ENCODE measurements around the gene CIPC.

The CIPC gene

GRCh38 chr14:77058117-77058516 is 39.9 kb upstream of the CIPC start:
- H3K4me3 ChIP-seq (ENCODE audit: low read length, poor library complexity, severe bottlenecking) = no peak overlapping the region
- no peaks in the 10 kb centered on the region for H3K79me2 ChIP-seq (ENCODE audit: insufficient read depth, low read length)
- no peaks in the 10 kb centered on the region for H3K9me2 ChIP-seq (replicated peaks; ENCODE audit: low read depth, low read length)
- H3K9ac ChIP-seq (ENCODE audit: low read depth, low read length, poor library complexity, severe bottlenecking) = no peak overlapping the region
- H2AFZ ChIP-seq (ENCODE audit: low read length) = no peak overlapping the region
- no peaks in the 10 kb centered on the region for H3F3A ChIP-seq (ENCODE audit: low read depth)
- no peaks in the 10 kb centered on the region for H3K36me3 ChIP-seq (ENCODE audit: insufficient read depth, low read length)
- no peak overlapping the region for H3K4me2 ChIP-seq (ENCODE audit: low read depth, low read length, poor library complexity, severe bottlenecking)
- H3K4me1 ChIP-seq (ENCODE audit: insufficient read depth, low read length, poor library complexity, severe bottlenecking) = no peaks in the 10 kb centered on the region
- H4K20me1 ChIP-seq (ENCODE audit: insufficient read depth, low read length, poor library complexity, severe bottlenecking) = no peaks in the 10 kb centered on the region
- TF ChIP-seq CTCF (conservative IDR thresholded peaks at IDR 0.05; ENCODE audit: low read length) (no peak), EZH2phosphoT487 (IDR thresholded peaks at IDR 0.05; ENCODE audit: borderline replicate concordance) (no peak)
- H3K27me3 ChIP-seq (ENCODE audit: insufficient read depth, low read length, poor library complexity, severe bottlenecking) = no peaks in the 10 kb centered on the region
- no peaks in the 10 kb centered on the region for H3K9me3 ChIP-seq (ENCODE audit: insufficient read depth, low read depth, low read length)

- H4K20me1 ChIP-seq (ENCODE audit: insufficient read depth, low read length, poor library complexity, severe bottlenecking) = no peaks in the 10 kb centered on the region
- H3K36me3 ChIP-seq (ENCODE audit: insufficient read depth, low read length) = no peaks in the 10 kb centered on the region
- TF ChIP-seq EZH2phosphoT487 (IDR thresholded peaks at IDR 0.05; ENCODE audit: borderline replicate concordance) (no peak), CTCF (conservative IDR thresholded peaks at IDR 0.05; ENCODE audit: low read length) (no peak)
- no peaks in the 10 kb centered on the region for H3F3A ChIP-seq (ENCODE audit: low read depth)
- H3K4me2 ChIP-seq (ENCODE audit: low read depth, low read length, poor library complexity, severe bottlenecking) = no peak overlapping the region
- H3K27me3 ChIP-seq (ENCODE audit: insufficient read depth, low read length, poor library complexity, severe bottlenecking) = no peaks in the 10 kb centered on the region
- no peak overlapping the region for H2AFZ ChIP-seq (ENCODE audit: low read length)
- H3K9me2 ChIP-seq (replicated peaks; ENCODE audit: low read depth, low read length) = no peaks in the 10 kb centered on the region
- no peaks in the 10 kb centered on the region for H3K9me3 ChIP-seq (ENCODE audit: insufficient read depth, low read depth, low read length)
- H3K4me1 ChIP-seq (ENCODE audit: insufficient read depth, low read length, poor library complexity, severe bottlenecking) = no peaks in the 10 kb centered on the region
- H3K4me3 ChIP-seq (ENCODE audit: low read length, poor library complexity, severe bottlenecking) = no peak overlapping the region
- H3K79me2 ChIP-seq (ENCODE audit: insufficient read depth, low read length) = no peaks in the 10 kb centered on the region
- no peak overlapping the region for H3K9ac ChIP-seq (ENCODE audit: low read depth, low read length, poor library complexity, severe bottlenecking)
Measured at GRCh38 chr14:77058785-77059184, 39.3 kb upstream of the CIPC start.

GRCh38 chr14:77059276-77059915 is 38.7 kb upstream of the CIPC start:
- Histone ChIP-seq H3K4me2 (ENCODE audit: low read depth, low read length, poor library complexity, severe bottlenecking) (no peak overlapping the region), H3K9ac (ENCODE audit: low read depth, low read length, poor library complexity, severe bottlenecking) (no peak overlapping the region), H2AFZ (ENCODE audit: low read length) (no peak overlapping the region)

More at GRCh38 chr14:77059276-77059915, 38.7 kb upstream of the CIPC start:
- no peaks in the 10 kb centered on the region for H3K27me3 ChIP-seq (ENCODE audit: insufficient read depth, low read length, poor library complexity, severe bottlenecking)
- H3F3A ChIP-seq (ENCODE audit: low read depth) = no peaks in the 10 kb centered on the region
- no peaks in the 10 kb centered on the region for H3K9me2 ChIP-seq (replicated peaks; ENCODE audit: low read depth, low read length)
- no peaks in the 10 kb centered on the region for H3K36me3 ChIP-seq (ENCODE audit: insufficient read depth, low read length)
- H3K79me2 ChIP-seq (ENCODE audit: insufficient read depth, low read length) = no peaks in the 10 kb centered on the region
- no peaks in the 10 kb centered on the region for H3K4me1 ChIP-seq (ENCODE audit: insufficient read depth, low read length, poor library complexity, severe bottlenecking)
- H3K4me3 ChIP-seq (ENCODE audit: low read length, poor library complexity, severe bottlenecking) = no peak overlapping the region
- TF ChIP-seq CTCF (conservative IDR thresholded peaks at IDR 0.05; ENCODE audit: low read length) (no peak), EZH2phosphoT487 (IDR thresholded peaks at IDR 0.05; ENCODE audit: borderline replicate concordance) (no peak)
- H3K9me3 ChIP-seq (ENCODE audit: insufficient read depth, low read depth, low read length) = no peaks in the 10 kb centered on the region
- no peaks in the 10 kb centered on the region for H4K20me1 ChIP-seq (ENCODE audit: insufficient read depth, low read length, poor library complexity, severe bottlenecking)

Data from Loucy (cell line).